Calu3 (cell line): ENCODE results near the gene DEPDC5. TPM values are rescaled to one million over a fixed set of nuclear protein-coding genes. Genes with fewer than 3 reads are reported as not detected.

Experiments used
- BruUV-seq: library from RNA; stranded (reverse); fragments of 400-500 nt; replicated peaks from 2 replicates; lab custom pipeline; 2021; lab: Mats Ljungman, UMichigan
- CTCF ChIA-PET: fragments of 300-600 bp; sonication (Branson Sonifier 250); formaldehyde crosslinking; loops from one replicate; lab custom pipeline; 2022; ENCODE audit warnings: antibody characterized with exemption; lab: Charles Lee
- DNase-seq: peaks from one replicate; pipeline ENCODE4 v3.0.0; 2022
- H3K27ac Mint-ChIP-seq: one replicate; pipeline ENCODE4 v1.8.0; 2022; ENCODE audit warnings: mixed read lengths; ENCODE audit not compliant: unreplicated experiment
- H3K27me3 Mint-ChIP-seq: one replicate; pipeline ENCODE4 v1.8.0; 2022; ENCODE audit warnings: mixed read lengths; ENCODE audit not compliant: unreplicated experiment
- H3K36me3 Mint-ChIP-seq: one replicate; pipeline ENCODE4 v1.8.0; 2022; ENCODE audit warnings: mild to moderate bottlenecking, moderate library complexity, mixed read lengths; ENCODE audit not compliant: insufficient read depth, unreplicated experiment
- H3K4me1 Mint-ChIP-seq: one replicate; pipeline ENCODE4 v1.8.0; 2022; ENCODE audit warnings: mild to moderate bottlenecking, low read depth, mixed read lengths; ENCODE audit not compliant: unreplicated experiment
- H3K4me3 Mint-ChIP-seq: one replicate; pipeline ENCODE4 v1.8.0; 2022; ENCODE audit warnings: mild to moderate bottlenecking, low read depth, moderate library complexity, mixed read lengths; ENCODE audit not compliant: unreplicated experiment
- H3K9me3 Mint-ChIP-seq: one replicate; pipeline ENCODE4 v1.8.0; 2022; ENCODE audit warnings: low read depth, mixed read lengths; ENCODE audit not compliant: unreplicated experiment
- intact Hi-C: fragments of 100-400 bp; cut with micrococcal nuclease; formaldehyde crosslinking; loops from one replicate; pipeline ENCODE4 v1.10.0; 2022; ENCODE audit not compliant: unreplicated experiment
- total RNA-seq: library from RNA; stranded (reverse); gene quantifications from 2 replicates; pipeline ENCODE4 v1.2.3, GENCODE V29; 2022
- TF ChIP-seq, protein P1 (sequence below): fragments of 200-600 bp; IDR thresholded peaks from one replicate; pipeline ENCODE4 v1.8.0; 2022; ENCODE audit warnings: antibody characterized with exemption; ENCODE audit not compliant: unreplicated experiment

DEPDC5 gene
- total RNA-seq, 1 experiment from 2014 or later: 33.1 TPM

DNA sequence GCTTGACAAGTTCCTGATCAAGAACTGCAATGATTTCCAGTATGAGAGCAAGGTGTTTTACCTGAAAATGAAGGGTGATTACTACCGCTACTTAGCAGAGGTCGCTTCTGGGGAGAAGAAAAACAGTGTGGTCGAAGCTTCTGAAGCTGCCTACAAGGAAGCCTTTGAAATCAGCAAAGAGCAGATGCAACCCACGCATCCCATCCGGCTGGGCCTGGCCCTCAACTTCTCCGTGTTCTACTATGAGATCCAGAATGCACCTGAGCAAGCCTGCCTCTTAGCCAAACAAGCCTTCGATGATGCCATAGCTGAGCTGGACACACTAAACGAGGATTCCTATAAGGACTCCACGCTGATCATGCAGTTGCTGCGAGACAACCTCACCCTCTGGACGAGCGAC is 202.5 kb downstream of the DEPDC5 start:
- DNase-seq: no peak
- BruUV-seq: no TSS peak
- no peak overlapping the region for H3K27ac Mint-ChIP-seq
- no peaks in the 10 kb centered on the region for H3K27me3 Mint-ChIP-seq
- intact Hi-C loops: no loop called here
- H3K4me1 Mint-ChIP-seq: peaks cover 39% of the 10 kb centered on the region
- H3K9me3 Mint-ChIP-seq: no peaks in the 10 kb centered on the region
- CTCF ChIA-PET: interaction anchor here (0.6 kb wide), 1 partner anchor 583 kb away, joined by 7 read pairs; no protein-coding TSS in a partner anchor
- no peak overlapping the region for H3K4me3 Mint-ChIP-seq
- H3K36me3 Mint-ChIP-seq: peaks cover 10% of the 10 kb centered on the region
- TF ChIP-seq, protein P1, sequence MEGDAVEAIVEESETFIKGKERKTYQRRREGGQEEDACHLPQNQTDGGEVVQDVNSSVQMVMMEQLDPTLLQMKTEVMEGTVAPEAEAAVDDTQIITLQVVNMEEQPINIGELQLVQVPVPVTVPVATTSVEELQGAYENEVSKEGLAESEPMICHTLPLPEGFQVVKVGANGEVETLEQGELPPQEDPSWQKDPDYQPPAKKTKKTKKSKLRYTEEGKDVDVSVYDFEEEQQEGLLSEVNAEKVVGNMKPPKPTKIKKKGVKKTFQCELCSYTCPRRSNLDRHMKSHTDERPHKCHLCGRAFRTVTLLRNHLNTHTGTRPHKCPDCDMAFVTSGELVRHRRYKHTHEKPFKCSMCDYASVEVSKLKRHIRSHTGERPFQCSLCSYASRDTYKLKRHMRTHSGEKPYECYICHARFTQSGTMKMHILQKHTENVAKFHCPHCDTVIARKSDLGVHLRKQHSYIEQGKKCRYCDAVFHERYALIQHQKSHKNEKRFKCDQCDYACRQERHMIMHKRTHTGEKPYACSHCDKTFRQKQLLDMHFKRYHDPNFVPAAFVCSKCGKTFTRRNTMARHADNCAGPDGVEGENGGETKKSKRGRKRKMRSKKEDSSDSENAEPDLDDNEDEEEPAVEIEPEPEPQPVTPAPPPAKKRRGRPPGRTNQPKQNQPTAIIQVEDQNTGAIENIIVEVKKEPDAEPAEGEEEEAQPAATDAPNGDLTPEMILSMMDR: no peak

Other genes with a start within 250 kb of the DEPDC5 start
- 45.9 and 53.4 TPM in 2 replicates for gene PISD, start 91.8 kb upstream of the DEPDC5 start, total RNA-seq
- 56.3 and 60.5 TPM in 2 replicates for gene PRR14L, start 3.9 kb upstream of the DEPDC5 start, total RNA-seq
- 179 and 197 TPM in 2 replicates for gene YWHAH, start 190.5 kb downstream of the DEPDC5 start, total RNA-seq